GM23338 (cell line): ENCODE results near the gene RIOK1.
"Not testable (repeated sequence)": the region's sequence is repeated elsewhere in the genome, so short reads cannot be mapped to it uniquely, and the experiment has no call there.

Experiments
- CREB1 ChIP-seq: fragments of 250-450 bp; sonication (Bioruptor Pico); IDR thresholded peaks from 2 replicates; pipeline ENCODE4 v1.5.0; 2020; ENCODE audit warnings: low read depth, mild to moderate bottlenecking, moderate library complexity
- CTCF ChIP-seq, 2 experiments: fragments of 200-600 bp in 1 of 2; sonication (generic) in 1 of 2; conservative IDR thresholded peaks; 2 replicates each; pipeline versions ENCODE4 v1.5.1 to v1.6.1; 2016 to 2017; ENCODE audit warnings: antibody characterized with exemption in 2 of 2, low read depth in 2 of 2, mild to moderate bottlenecking in 2 of 2, moderate library complexity in 1 of 2
- ETS1 ChIP-seq: IDR thresholded peaks from 2 replicates; pipeline ENCODE4 v1.6.1; 2016; ENCODE audit warnings: antibody characterized with exemption
- EZH2 ChIP-seq: fragments of 200-600 bp; sonication (generic); IDR thresholded peaks from one replicate; pipeline ENCODE4 v1.8.0; 2017; ENCODE audit warnings: antibody characterized with exemption, mild to moderate bottlenecking, low read depth; ENCODE audit not compliant: unreplicated experiment
- EZH2phosphoT487 ChIP-seq: fragments of 200-600 bp; sonication (generic); IDR thresholded peaks from one replicate; pipeline ENCODE4 v1.8.1; 2018; ENCODE audit warnings: antibody characterized with exemption; ENCODE audit not compliant: unreplicated experiment
- JUNB ChIP-seq: IDR thresholded peaks from one replicate; pipeline ENCODE4 v1.6.1; 2016; ENCODE audit warnings: antibody characterized with exemption; ENCODE audit not compliant: unreplicated experiment
- POLR2AphosphoS5 ChIP-seq: IDR thresholded peaks from 2 replicates; pipeline ENCODE4 v1.6.1; 2016; ENCODE audit warnings: antibody characterized with exemption, low read depth
- REST ChIP-seq: IDR thresholded peaks from one replicate; pipeline ENCODE4 v1.6.1; 2018; ENCODE audit warnings: antibody characterized with exemption; ENCODE audit not compliant: unreplicated experiment
- ZNF114 ChIP-seq: fragments of 250-450 bp; sonication (Bioruptor Pico); IDR thresholded peaks from 2 replicates; pipeline ENCODE4 v1.5.0; 2020; ENCODE audit warnings: mild to moderate bottlenecking, moderate library complexity

GRCh38 chr6:7344773-7345450 is 44.7 kb upstream of the RIOK1 start:
- not testable (repeated sequence) for TF ChIP-seq CTCF (conservative IDR thresholded peaks at IDR 0.05; ENCODE audit: low read depth in 2 of 2); POLR2AphosphoS5; EZH2; REST; CREB1; EZH2phosphoT487; JUNB; ETS1; ZNF114 (CRISPR knock-in tag)
